Loucy (cell line): Measurements from ENCODE around the gene PHACTR1.

Experiments
- EZH2phosphoT487 ChIP-seq: fragments of 200-600 bp; IDR thresholded peaks from 2 replicates; pipeline ENCODE4 v1.6.1; 2018; ENCODE audit warnings: antibody characterized with exemption, mild to moderate bottlenecking, moderate library complexity, borderline replicate concordance
- TF ChIP-seq, protein P1 (sequence below): fragments of 200-600 bp; sonication (generic); conservative IDR thresholded peaks from 2 replicates; pipeline ENCODE4 v1.5.1; 2014; ENCODE audit warnings: mild to moderate bottlenecking, antibody characterized with exemption, low read length

DNA sequence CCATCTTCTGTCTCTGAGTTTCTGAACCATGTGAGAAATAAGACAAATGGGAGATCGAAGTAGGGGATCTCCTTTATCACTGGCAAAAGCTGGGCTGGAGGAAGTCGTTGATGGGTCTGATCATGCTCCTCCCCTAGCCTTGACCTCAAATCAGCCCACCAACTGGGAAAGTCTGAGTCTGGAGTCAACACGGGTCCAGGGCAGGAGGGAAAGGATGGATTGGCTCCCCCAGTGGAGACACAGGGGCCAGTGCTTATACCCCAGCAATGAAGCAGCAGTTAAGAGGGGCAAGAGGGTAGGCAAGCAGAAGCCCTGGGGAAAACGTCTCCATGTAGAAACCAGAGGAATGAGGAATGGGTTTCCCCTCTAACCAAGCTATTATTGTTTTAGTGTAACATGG lies 459.2 kb downstream of the PHACTR1 start:
- TF ChIP-seq, protein P1, sequence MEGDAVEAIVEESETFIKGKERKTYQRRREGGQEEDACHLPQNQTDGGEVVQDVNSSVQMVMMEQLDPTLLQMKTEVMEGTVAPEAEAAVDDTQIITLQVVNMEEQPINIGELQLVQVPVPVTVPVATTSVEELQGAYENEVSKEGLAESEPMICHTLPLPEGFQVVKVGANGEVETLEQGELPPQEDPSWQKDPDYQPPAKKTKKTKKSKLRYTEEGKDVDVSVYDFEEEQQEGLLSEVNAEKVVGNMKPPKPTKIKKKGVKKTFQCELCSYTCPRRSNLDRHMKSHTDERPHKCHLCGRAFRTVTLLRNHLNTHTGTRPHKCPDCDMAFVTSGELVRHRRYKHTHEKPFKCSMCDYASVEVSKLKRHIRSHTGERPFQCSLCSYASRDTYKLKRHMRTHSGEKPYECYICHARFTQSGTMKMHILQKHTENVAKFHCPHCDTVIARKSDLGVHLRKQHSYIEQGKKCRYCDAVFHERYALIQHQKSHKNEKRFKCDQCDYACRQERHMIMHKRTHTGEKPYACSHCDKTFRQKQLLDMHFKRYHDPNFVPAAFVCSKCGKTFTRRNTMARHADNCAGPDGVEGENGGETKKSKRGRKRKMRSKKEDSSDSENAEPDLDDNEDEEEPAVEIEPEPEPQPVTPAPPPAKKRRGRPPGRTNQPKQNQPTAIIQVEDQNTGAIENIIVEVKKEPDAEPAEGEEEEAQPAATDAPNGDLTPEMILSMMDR = peak; percentile 43
- TF ChIP-seq EZH2phosphoT487 = no peak
